Frontal cortex (tissue), 4 donors: Measurements from ENCODE around the gene ZNF217. TPM values are rescaled to one million over a fixed set of nuclear protein-coding genes. Genes with fewer than 3 reads are reported as not detected.
"Not testable (repeated sequence)": the region's sequence is repeated elsewhere in the genome, so short reads cannot be mapped to it uniquely, and the experiment has no call there.

Experiments
- DNase-seq, 2 donors: peaks; one replicate each; pipeline ENCODE4 v3.0.0; 2012; ENCODE audit warnings: low spot score in 2 of 2
- FAIRE-seq: peaks from 2 replicates; lab custom pipeline; 2012; peaks lifted over from hg19 to GRCh38; lab: Jason Lieb, UNC
- total RNA-seq: library from RNA; depleted of rRNA; stranded (reverse); fragments of >200 nt; gene quantifications from one replicate; pipeline ENCODE4 v1.2.3, GENCODE V29; 2014
- donor health status: control.
- donor health status: control.
- donor health status: control.

The ZNF217 gene
- total RNA-seq, 1 donor from 2014 or later: 4.1 TPM

- DNase-seq (no peak), FAIRE-seq (no peak)
These were observed 29.5 kb upstream of the ZNF217 start for GRCh38 chr20:53623134-53623453.

GRCh38 chr20:53622247-53623133, 28.9 kb upstream of the ZNF217 start:
- DNase-seq (no peak), FAIRE-seq (no peak)

GRCh38 chr20:53621482-53622246, 28.0 kb upstream of the ZNF217 start:
- FAIRE-seq (no peak), DNase-seq (no peak)

- FAIRE-seq: not testable (repeated sequence)
These were observed 24.9 kb upstream of the ZNF217 start for GRCh38 chr20:53618490-53619000.

GRCh38 chr20:53617791-53618489, 24.3 kb upstream of the ZNF217 start:
- DNase-seq (no peak), FAIRE-seq (no peak)

More at GRCh38 chr20:53618490-53619000, 24.9 kb upstream of the ZNF217 start:
- not testable (repeated sequence) for DNase-seq

- FAIRE-seq: not testable (repeated sequence)
These were observed 22.9 kb upstream of the ZNF217 start for GRCh38 chr20:53616489-53616888.

GRCh38 chr20:53613748-53614147, 20.1 kb upstream of the ZNF217 start:
- DNase-seq: no peak
- no peak for FAIRE-seq

More at GRCh38 chr20:53616489-53616888, 22.9 kb upstream of the ZNF217 start:
- not testable (repeated sequence) for DNase-seq

- DNase-seq, FAIRE-seq: not testable (repeated sequence)
These were observed 18.6 kb upstream of the ZNF217 start for GRCh38 chr20:53612289-53612688.

- FAIRE-seq (no peak), DNase-seq (no peak)
These were observed 17.8 kb upstream of the ZNF217 start for GRCh38 chr20:53611449-53611894.

GRCh38 chr20:53609491-53610445, 16.1 kb upstream of the ZNF217 start:
- DNase-seq: no peak
- no peak for FAIRE-seq

GRCh38 chr20:53608456-53609452, 15.1 kb upstream of the ZNF217 start:
- FAIRE-seq: no peak

GRCh38 chr20:53608071-53608455, 14.4 kb upstream of the ZNF217 start:
- FAIRE-seq (no peak), DNase-seq (no peak)

More at GRCh38 chr20:53608456-53609452, 15.1 kb upstream of the ZNF217 start:
- no peak for DNase-seq

- FAIRE-seq (no peak), DNase-seq (no peak)
These were observed 12.8 kb upstream of the ZNF217 start for GRCh38 chr20:53606364-53606985.

- not testable (repeated sequence) for FAIRE-seq, DNase-seq
These were observed 11.8 kb upstream of the ZNF217 start for GRCh38 chr20:53605401-53605800.

- DNase-seq, FAIRE-seq: not testable (repeated sequence)
These were observed 11.2 kb upstream of the ZNF217 start for GRCh38 chr20:53604846-53605245.

GRCh38 chr20:53602661-53603060, 9.0 kb upstream of the ZNF217 start:
- FAIRE-seq (no peak), DNase-seq (no peak)
